ENCODE measurements around the gene ADAM8. TPM values are rescaled to one million over a fixed set of nuclear protein-coding genes. Genes with fewer than 3 reads are reported as not detected.
A peak's percentile ranks its signal among the peaks of the same experiment; 100 is the strongest.
"Not testable (repeated sequence)": the region's sequence is repeated elsewhere in the genome, so short reads cannot be mapped to it uniquely, and the experiment has no call there.

The ADAM8 gene
- total RNA-seq, 1 experiment from 2014 or later, result 0.50 TPM

GRCh38 chr10:133249975-133250754, 26.5 kb downstream of the ADAM8 start:
- no peak for DNase-seq (ENCODE audit: low spot score)

GRCh38 chr10:133249094-133249780, 27.4 kb downstream of the ADAM8 start:
- no peak for DNase-seq (ENCODE audit: low spot score)

GRCh38 chr10:133248334-133248715, 28.3 kb downstream of the ADAM8 start:
- DNase-seq (ENCODE audit: low spot score), result no peak

GRCh38 chr10:133247681-133248333, 28.9 kb downstream of the ADAM8 start:
- DNase-seq (ENCODE audit: low spot score), result no peak

- DNase-seq (ENCODE audit: low spot score), result no peak
Measured at GRCh38 chr10:133246236-133246626, 30.4 kb downstream of the ADAM8 start.

- no peak for DNase-seq (ENCODE audit: low spot score)
Measured at GRCh38 chr10:133245439-133246235, 31.0 kb downstream of the ADAM8 start.

- no peak for DNase-seq (ENCODE audit: low spot score)
Measured at GRCh38 chr10:133243593-133243992, 33.1 kb downstream of the ADAM8 start.

GRCh38 chr10:133242611-133243356, 33.9 kb downstream of the ADAM8 start:
- DNase-seq (ENCODE audit: low spot score), result peak; percentile 36

- DNase-seq (ENCODE audit: low spot score), result no peak
Measured at GRCh38 chr10:133241501-133242205, 35.0 kb downstream of the ADAM8 start.

GRCh38 chr10:133239990-133240389, 36.7 kb downstream of the ADAM8 start:
- no peak for DNase-seq (ENCODE audit: low spot score)

GRCh38 chr10:133238466-133238804, 38.2 kb downstream of the ADAM8 start:
- no peak for DNase-seq (ENCODE audit: low spot score)

GRCh38 chr10:133237588-133238465, 38.8 kb downstream of the ADAM8 start, which contains the start of gene VENTX:
VENTX (plus strand) TSS chr10:133237855; CDS start chr10:133237915, 60 bp downstream.
- DNase-seq (ENCODE audit: low spot score), result no peak

GRCh38 chr10:133237241-133237587, 39.5 kb downstream of the ADAM8 start:
- DNase-seq (ENCODE audit: low spot score), result no peak

- no peak for DNase-seq (ENCODE audit: low spot score)
Measured at GRCh38 chr10:133236401-133237240, 40.0 kb downstream of the ADAM8 start.

GRCh38 chr10:133235932-133236331, 40.7 kb downstream of the ADAM8 start:
- no peak for DNase-seq (ENCODE audit: low spot score)

GRCh38 chr10:133235265-133235855, 41.3 kb downstream of the ADAM8 start:
- DNase-seq (ENCODE audit: low spot score), result no peak

- not testable (repeated sequence) for DNase-seq (ENCODE audit: low spot score)
Measured at GRCh38 chr10:133234796-133235195, 41.9 kb downstream of the ADAM8 start.

- no peak for DNase-seq (ENCODE audit: low spot score)
Measured at GRCh38 chr10:133231946-133232574, 44.6 kb downstream of the ADAM8 start.
